Measurements from ENCODE around the gene PSTPIP1.
"Not testable (repeated sequence)": the region's sequence is repeated elsewhere in the genome, so short reads cannot be mapped to it uniquely, and the experiment has no call there.

Gene PSTPIP1

GRCh38 chr15:76994971-76995945, at the start of gene PSTPIP1:
PSTPIP1 (plus strand) TSS chr15:76995126; CDS start chr15:76995574, 448 bp downstream.
- DNase-seq = peak; percentile 39 to 84 (median 52)

GRCh38 chr15:76945494-76946093, 49.3 kb upstream of the PSTPIP1 start:
- DNase-seq = no peak

- DNase-seq = no peak
Observed at GRCh38 chr15:76947454-76947853, 47.5 kb upstream of the PSTPIP1 start.

- no peak for DNase-seq
Observed at GRCh38 chr15:76951220-76951619, 43.7 kb upstream of the PSTPIP1 start.

- DNase-seq = no peak
Observed at GRCh38 chr15:76953913-76954312, 41.0 kb upstream of the PSTPIP1 start.

GRCh38 chr15:76954744-76955143, 40.2 kb upstream of the PSTPIP1 start:
- DNase-seq = no peak

GRCh38 chr15:76961268-76962011, 33.5 kb upstream of the PSTPIP1 start:
- no peak for DNase-seq

- DNase-seq = no peak
Observed at GRCh38 chr15:76962337-76963013, 32.5 kb upstream of the PSTPIP1 start.

- DNase-seq = no peak
Observed at GRCh38 chr15:76963596-76963995, 31.3 kb upstream of the PSTPIP1 start.

- no peak for DNase-seq
Observed at GRCh38 chr15:76964157-76964556, 30.8 kb upstream of the PSTPIP1 start.

GRCh38 chr15:76966051-76966450, 28.9 kb upstream of the PSTPIP1 start:
- not testable (repeated sequence) for DNase-seq

GRCh38 chr15:76967067-76967466, 27.9 kb upstream of the PSTPIP1 start:
- DNase-seq = no peak

GRCh38 chr15:76968306-76968705, 26.6 kb upstream of the PSTPIP1 start:
- no peak for DNase-seq

- DNase-seq = no peak
Observed at GRCh38 chr15:76972389-76973361, 22.3 kb upstream of the PSTPIP1 start.

GRCh38 chr15:76973362-76973743, 21.6 kb upstream of the PSTPIP1 start:
- peak; percentile 14 to 55 (median 38) for DNase-seq

- DNase-seq = no peak
Observed at GRCh38 chr15:76973906-76974305, 21.0 kb upstream of the PSTPIP1 start.

GRCh38 chr15:76974456-76975036, 20.4 kb upstream of the PSTPIP1 start:
- DNase-seq = no peak

GRCh38 chr15:76976141-76976540, 18.8 kb upstream of the PSTPIP1 start:
- no peak for DNase-seq

GRCh38 chr15:76976572-76977270, 18.2 kb upstream of the PSTPIP1 start:
- no peak for DNase-seq

GRCh38 chr15:76978522-76979330, 16.2 kb upstream of the PSTPIP1 start:
- DNase-seq = no peak
